HL-60 (cell line): Measurements from ENCODE around the gene AGAP1.

Experiments used
- CTCF ChIP-seq: IDR thresholded peaks from one replicate; pipeline ENCODE4 v1.5.1; 2011; ENCODE audit warnings: low read length, control low read depth, inconsistent platforms; ENCODE audit not compliant: insufficient read depth
- GABPA ChIP-seq: IDR thresholded peaks from 2 replicates; pipeline ENCODE4 v1.6.1; 2012; ENCODE audit warnings: low read depth

DNA sequence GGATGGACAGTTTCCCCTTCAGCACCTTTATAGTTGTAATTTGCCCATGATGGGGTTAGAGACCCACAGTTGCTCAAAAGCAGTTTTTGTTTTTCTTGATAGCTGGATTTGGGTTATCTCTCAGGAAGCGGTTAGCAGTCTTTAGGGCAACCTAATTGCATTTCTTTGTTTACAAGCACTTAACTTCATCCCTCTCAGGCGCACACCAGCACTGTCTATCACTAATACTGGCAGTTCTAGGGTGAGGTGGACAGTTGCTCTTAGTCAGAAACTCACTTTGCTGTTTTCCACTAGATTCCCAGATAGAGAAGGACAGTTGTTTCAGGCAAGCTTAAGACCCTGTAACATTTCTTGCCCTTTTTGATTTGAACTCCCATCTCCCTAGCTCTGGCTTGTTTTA, 146.0 kb downstream of the AGAP1 start:
- no peak for TF ChIP-seq CTCF
- TF ChIP-seq GABPA, result no peak
